K562 (cell line): ENCODE results near the gene DDIT3. TPM values are rescaled to one million over a fixed set of nuclear protein-coding genes. Genes with fewer than 3 reads are reported as not detected.

Experiments
- BRCA1 ChIP-seq, 2 experiments: fragments of 450-650 bp in 1 of 2; sonication (generic) in 1 of 2; formaldehyde crosslinking in 1 of 2; IDR thresholded peaks; 2 replicates each; pipeline versions ENCODE4 v1.5.0 to v1.6.1; 2017 to 2020; ENCODE audit warnings: mild to moderate bottlenecking in 1 of 2, missing genetic modification reagents in 1 of 2
- CHD1 ChIP-seq: fragments of 200-600 bp; sonication (generic); IDR thresholded peaks from one replicate; pipeline ENCODE4 v1.6.1; 2012; ENCODE audit warnings: mild to moderate bottlenecking, moderate library complexity, low read length, inconsistent platforms
- CREB5 ChIP-seq: fragments of 250-450 bp; sonication (Bioruptor Pico); IDR thresholded peaks from 2 replicates; pipeline ENCODE4 v1.5.0; 2020; ENCODE audit warnings: mild to moderate bottlenecking
- CREBBP ChIP-seq: IDR thresholded peaks from one replicate; pipeline ENCODE4 v1.6.1; 2012; ENCODE audit warnings: low read depth, mild to moderate bottlenecking, control low read depth, inconsistent platforms, low read length
- ELF2 ChIP-seq: fragments of 250-450 bp; sonication (Bioruptor Pico); IDR thresholded peaks from 2 replicates; pipeline ENCODE4 v1.5.0; 2021; ENCODE audit warnings: mild to moderate bottlenecking
- HLTF ChIP-seq: fragments of 450-650 bp; IDR thresholded peaks from 2 replicates; pipeline ENCODE4 v1.6.1; 2016
- KLF13 ChIP-seq: fragments of 450-650 bp; IDR thresholded peaks from 2 replicates; pipeline ENCODE4 v1.6.1; 2016; ENCODE audit warnings: missing genetic modification characterization, low read depth, mild to moderate bottlenecking, missing compliant biosample characterization, moderate library complexity, borderline replicate concordance
- LCOR ChIP-seq: sonication (generic); formaldehyde crosslinking; IDR thresholded peaks from 2 replicates; pipeline ENCODE4 v1.8.0; 2022; ENCODE audit warnings: mild to moderate bottlenecking, missing genetic modification reagents
- NR2F6 ChIP-seq: fragments of 450-650 bp; formaldehyde crosslinking; IDR thresholded peaks from 2 replicates; pipeline ENCODE4 v1.4.0; 2020; ENCODE audit warnings: mild to moderate bottlenecking
- PML ChIP-seq: IDR thresholded peaks from 2 replicates; pipeline ENCODE4 v1.6.1; 2012; ENCODE audit warnings: low read length, inconsistent platforms
- POLR2G ChIP-seq: fragments of 200-400 bp; formaldehyde crosslinking; IDR thresholded peaks from 2 replicates; pipeline ENCODE4 v1.6.1; 2017; ENCODE audit warnings: low read depth, mild to moderate bottlenecking, antibody characterized with exemption, low read length, moderate library complexity
- RAD51 ChIP-seq: fragments of 450-650 bp; IDR thresholded peaks from 2 replicates; pipeline ENCODE4 v1.7.1; 2016; ENCODE audit warnings: low read depth, mild to moderate bottlenecking, borderline replicate concordance
- RBM17 ChIP-seq: fragments of 200-400 bp; formaldehyde crosslinking; IDR thresholded peaks from 2 replicates; pipeline ENCODE4 v1.6.1; 2017; ENCODE audit warnings: low read depth, mild to moderate bottlenecking, low read length, borderline replicate concordance
- RUNX1 ChIP-seq: sonication (generic); IDR thresholded peaks from 2 replicates; pipeline ENCODE4 v1.6.1; 2016; ENCODE audit warnings: antibody characterized with exemption, low read depth
- SIN3B ChIP-seq: fragments of 450-650 bp; IDR thresholded peaks from 2 replicates; pipeline ENCODE4 v1.6.1; 2017; ENCODE audit warnings: low read depth, mild to moderate bottlenecking, moderate library complexity
- SRSF1 ChIP-seq: fragments of 200-400 bp; formaldehyde crosslinking; IDR thresholded peaks from 2 replicates; pipeline ENCODE4 v1.6.1; 2017; ENCODE audit warnings: mild to moderate bottlenecking, low read depth, low read length, moderate library complexity
- SRSF9 ChIP-seq: fragments of 200-400 bp; formaldehyde crosslinking; IDR thresholded peaks from 2 replicates; pipeline ENCODE4 v1.6.1; 2017; ENCODE audit warnings: low read depth, low read length, borderline replicate concordance
- SUPT5H ChIP-seq: fragments of 450-650 bp; IDR thresholded peaks from 2 replicates; pipeline ENCODE4 v1.6.1; 2016
- TAF1 ChIP-seq: IDR thresholded peaks from 2 replicates; pipeline ENCODE4 v1.6.1; 2011; ENCODE audit warnings: mild to moderate bottlenecking, low read length, moderate library complexity; ENCODE audit not compliant: insufficient read depth, control insufficient read depth, severe bottlenecking; ENCODE audit errors: extremely low read depth
- TEAD1 ChIP-seq, 2 experiments: fragments of 450-650 bp in 1 of 2; sonication (generic) in 1 of 2; formaldehyde crosslinking; IDR thresholded peaks; 2 replicates each; pipeline versions ENCODE4 v1.4.0 to v1.8.0; 2020 to 2022; ENCODE audit warnings: mild to moderate bottlenecking in 2 of 2, missing genetic modification reagents in 1 of 2
- U2AF1 ChIP-seq: fragments of 200-400 bp; formaldehyde crosslinking; optimal IDR thresholded peaks from 2 replicates; pipeline ENCODE3; 2017; ENCODE audit warnings: mild to moderate bottlenecking, low read depth, low read length, moderate library complexity
- ZFP1 ChIP-seq: fragments of 450-650 bp; formaldehyde crosslinking; IDR thresholded peaks from 2 replicates; pipeline ENCODE4 v1.4.0; 2020; ENCODE audit warnings: mild to moderate bottlenecking, mixed read lengths
- ZFPM2 ChIP-seq: fragments of 250-450 bp; sonication (Bioruptor Pico); IDR thresholded peaks from 2 replicates; pipeline ENCODE4 v1.5.1; 2022; ENCODE audit warnings: mild to moderate bottlenecking
- ZNF444 ChIP-seq: fragments of 250-450 bp; sonication (Bioruptor Pico); IDR thresholded peaks from 2 replicates; pipeline ENCODE4 v1.4.0; 2020; ENCODE audit warnings: mild to moderate bottlenecking, moderate library complexity
- ZNF76 ChIP-seq: fragments of 250-450 bp; sonication (Bioruptor Pico); IDR thresholded peaks from 2 replicates; pipeline ENCODE4 v1.4.0; 2020; ENCODE audit warnings: mild to moderate bottlenecking, moderate library complexity, borderline replicate concordance
- polyA plus RNA-seq, 8 experiments: library from polyadenylated mRNA; depleted of rRNA in 4 of 8; stranded (reverse) in 5 of 8; unstranded in 3 of 8; fragments of >200 nt; fragmentation: Nextera tagmentation in 2 of 8; fragmentation: Illumina TruSeq in 1 of 8; extraction: Ambion mirVana in 2 of 8; extraction: Trizol in 1 of 8; gene quantifications; 2 replicates each; pipeline versions ENCODE4 v1.2.1 to v1.2.3, GENCODE V29; 2011 to 2014; ENCODE audit warnings: inconsistent platforms in 1 of 8, missing spikeins in 1 of 8
- total RNA-seq, 7 experiments: library from RNA; depleted of rRNA in 6 of 7; stranded (reverse); fragments of >200 nt in 6 of 7; fragmentation: Illumina TruSeq in 2 of 7; extraction: Trizol in 2 of 7; gene quantifications; 2 replicates each; pipeline versions ENCODE4 v1.2.1 to v1.2.3, GENCODE V29; 2011 to 2021; ENCODE audit warnings: low replicate concordance in 1 of 7
- TF ChIP-seq, protein P1 (sequence below): IDR thresholded peaks from 2 replicates; pipeline ENCODE4 v1.6.1; 2011; ENCODE audit not compliant: insufficient read length; ENCODE audit errors: extremely low read depth
- TF ChIP-seq, protein P2 (sequence below): fragments of 450-650 bp; conservative IDR thresholded peaks from 2 replicates; pipeline ENCODE4 v1.6.1; 2016; ENCODE audit warnings: missing genetic modification characterization, low read depth, mild to moderate bottlenecking, missing compliant biosample characterization, moderate library complexity

The DDIT3 gene
- total and polyA plus RNA-seq, 9 of the 15 experiments (the other 6 are each of a cell fraction or from before 2014, with no cell fraction given) = 59.1 to 272 (median 89.9) TPM

DNA sequence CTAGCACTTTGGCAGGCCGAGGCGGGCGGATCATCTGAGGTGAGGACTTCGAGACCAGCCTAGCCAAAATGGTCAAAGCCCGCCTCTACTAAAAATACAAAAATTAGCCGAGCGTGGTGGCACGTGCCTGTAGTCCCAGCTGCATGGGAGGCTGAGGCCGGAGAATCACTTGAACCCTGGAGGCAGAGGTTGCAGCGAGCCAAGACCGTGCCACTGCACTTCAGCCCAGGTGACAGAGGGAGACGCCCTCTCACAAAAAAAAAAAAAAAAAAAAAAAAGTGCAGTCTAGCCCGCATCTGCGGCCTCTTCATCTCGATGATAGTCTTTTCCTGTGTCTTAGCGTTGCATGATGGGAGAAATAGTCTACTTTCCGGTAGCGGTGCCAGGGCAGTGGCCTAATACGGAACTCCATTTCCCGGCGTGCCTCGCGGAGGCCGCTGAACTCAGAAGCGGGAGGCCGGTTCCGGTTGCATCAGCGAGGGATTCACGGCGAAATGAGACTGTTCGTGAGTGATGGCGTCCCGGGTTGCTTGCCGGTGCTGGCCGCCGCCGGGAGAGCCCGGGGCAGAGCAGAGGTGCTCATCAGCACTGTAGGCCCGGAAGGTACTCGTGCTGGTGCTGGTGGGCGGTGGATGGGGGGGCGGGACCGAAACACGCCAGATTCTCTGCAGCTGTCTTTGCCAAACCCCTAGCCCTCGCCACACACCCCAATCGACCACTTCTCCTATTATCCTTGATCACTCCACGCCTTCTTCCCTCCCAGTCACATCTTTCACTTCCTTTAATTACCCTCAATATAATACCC lies 32.5 kb downstream of the DDIT3 start, which contains the start of gene MARS1 (continued):
- TF ChIP-seq, protein P1, sequence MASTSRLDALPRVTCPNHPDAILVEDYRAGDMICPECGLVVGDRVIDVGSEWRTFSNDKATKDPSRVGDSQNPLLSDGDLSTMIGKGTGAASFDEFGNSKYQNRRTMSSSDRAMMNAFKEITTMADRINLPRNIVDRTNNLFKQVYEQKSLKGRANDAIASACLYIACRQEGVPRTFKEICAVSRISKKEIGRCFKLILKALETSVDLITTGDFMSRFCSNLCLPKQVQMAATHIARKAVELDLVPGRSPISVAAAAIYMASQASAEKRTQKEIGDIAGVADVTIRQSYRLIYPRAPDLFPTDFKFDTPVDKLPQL = no peak
- TF ChIP-seq RUNX1 (no peak), NR2F6 (no peak), RBM17 (no peak), HLTF (0 out of 2 replicates have a peak, but pooled peaks have one; percentile 77), RAD51 (no peak), SIN3B (0 out of 2 replicates have a peak, but pooled peaks have one; percentile 44), TAF1 (peak; percentile 72), CREB5 (CRISPR knock-in tag) (no peak), ZNF444 (CRISPR knock-in tag) (no peak), KLF13 (no peak), LCOR (CRISPR knock-in tag) (no peak; the same call in 1 of the 2 replicates), SRSF9 (no peak), U2AF1 (no peak), CHD1 (no peak), POLR2G (peak; percentile 99), BRCA1 (IDR thresholded peaks at IDR 0.05) (no peak), BRCA1 (CRISPR knock-in tag; IDR thresholded peaks at IDR 0.05) (no peak), PML (no peak), CREBBP (no peak), ZFP1 (no peak), ZNF76 (no peak), ELF2 (CRISPR knock-in tag) (0 out of 2 replicates have a peak, but pooled peaks have one; percentile 44), TEAD1 (CRISPR knock-in tag; IDR thresholded peaks at IDR 0.05) (peak; percentile 23 to 62; a peak in 1 of 4 replicates), SUPT5H (peak; percentile 91), SRSF1 (no peak), ZFPM2 (CRISPR knock-in tag) (no peak)
- TF ChIP-seq, protein P2, sequence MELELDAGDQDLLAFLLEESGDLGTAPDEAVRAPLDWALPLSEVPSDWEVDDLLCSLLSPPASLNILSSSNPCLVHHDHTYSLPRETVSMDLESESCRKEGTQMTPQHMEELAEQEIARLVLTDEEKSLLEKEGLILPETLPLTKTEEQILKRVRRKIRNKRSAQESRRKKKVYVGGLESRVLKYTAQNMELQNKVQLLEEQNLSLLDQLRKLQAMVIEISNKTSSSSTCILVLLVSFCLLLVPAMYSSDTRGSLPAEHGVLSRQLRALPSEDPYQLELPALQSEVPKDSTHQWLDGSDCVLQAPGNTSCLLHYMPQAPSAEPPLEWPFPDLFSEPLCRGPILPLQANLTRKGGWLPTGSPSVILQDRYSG (tag) = no peak
